HG02642 (cell line): ENCODE results near the gene TMEM253.

Experiments used
- ATAC-seq: cut with Tn5 transposase; IDR thresholded peaks from one replicate; pipeline ENCODE4 v1.9.1; 2021; ENCODE audit warnings: mild to moderate bottlenecking; ENCODE audit not compliant: unreplicated experiment, poor library complexity

TMEM253 gene

DNA sequence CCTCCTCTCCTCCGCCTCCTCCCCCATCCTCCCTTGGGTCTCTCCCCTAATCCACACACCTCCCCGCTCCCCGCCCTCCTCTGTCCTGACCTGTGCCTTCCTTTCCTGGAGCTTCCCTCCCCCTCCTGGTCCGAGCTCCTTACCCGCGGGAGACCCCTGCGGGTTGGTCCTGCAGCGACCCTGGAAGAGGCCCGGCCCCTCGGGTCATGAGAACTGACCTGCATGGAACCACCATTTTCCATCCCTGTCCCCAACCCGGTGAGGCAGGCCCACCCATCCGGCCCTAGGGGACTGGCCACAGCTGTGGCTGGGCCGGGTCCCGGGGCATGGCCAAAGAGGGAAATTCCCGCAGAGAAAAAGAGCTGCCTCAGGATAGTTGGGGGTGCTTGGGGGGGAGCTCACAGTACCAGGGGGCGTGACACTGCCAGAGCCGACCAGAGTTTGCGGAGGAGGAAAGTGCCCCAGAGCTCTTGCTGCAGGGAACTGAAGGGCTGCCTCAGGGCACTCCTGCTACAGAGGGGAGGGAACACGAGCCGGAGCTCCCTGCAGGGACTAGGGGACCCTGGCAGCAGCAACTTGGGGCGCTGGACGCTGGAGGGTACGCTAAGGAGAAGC, 30.1 kb upstream of the TMEM253 start:
- peak; percentile 20 for ATAC-seq

GRCh38 chr14:21071225-21072030, 29.4 kb upstream of the TMEM253 start:
- peak; percentile 70 for ATAC-seq

DNA sequence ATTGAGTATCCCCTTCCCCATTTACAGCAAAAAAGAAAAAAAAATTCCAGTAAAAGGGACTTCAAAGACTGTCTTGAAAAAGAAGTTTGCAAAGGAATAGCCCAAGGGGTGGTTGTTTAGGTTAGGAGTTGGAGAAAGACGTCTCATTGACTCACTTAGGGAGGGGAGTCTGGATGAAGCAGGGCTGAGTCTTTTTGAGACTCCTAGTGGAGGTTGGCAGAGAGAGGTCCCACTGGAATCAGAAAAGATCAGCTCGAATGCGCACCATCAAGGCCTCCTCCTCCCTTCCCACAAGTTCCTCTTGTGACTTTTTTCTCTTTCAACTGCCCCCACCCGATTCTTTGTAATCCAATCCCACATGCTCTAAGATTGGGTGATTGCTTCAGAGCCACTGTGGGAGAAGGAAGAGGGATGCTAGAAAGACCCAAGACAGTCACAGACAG, 28.8 kb upstream of the TMEM253 start:
- ATAC-seq = no peak

DNA sequence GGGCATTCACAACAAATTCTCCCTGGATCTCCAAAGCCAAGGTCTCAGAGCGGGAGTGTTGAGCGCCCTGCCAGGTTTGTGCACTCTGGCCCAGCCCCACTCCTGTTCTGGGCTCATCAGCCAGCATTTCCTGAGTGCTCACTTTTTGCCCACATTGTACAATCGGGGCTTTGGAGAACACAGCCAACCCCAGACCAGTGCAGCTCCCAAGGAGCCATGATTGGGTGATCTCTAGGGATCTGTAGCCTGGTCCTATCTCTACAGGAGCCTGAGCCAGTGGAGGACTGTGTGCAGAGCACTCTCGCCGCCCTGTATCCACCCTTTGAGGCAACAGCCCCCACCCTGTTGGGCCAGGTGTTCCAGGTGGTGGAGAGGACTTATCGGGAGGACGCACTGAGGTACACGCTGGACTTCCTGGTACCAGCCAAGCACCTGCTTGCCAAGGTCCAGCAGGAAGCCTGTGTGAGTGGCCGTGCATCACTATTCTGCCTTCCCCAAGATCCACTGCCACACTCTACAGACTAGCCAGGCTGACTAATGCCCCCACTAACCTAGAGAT, 28.0 kb upstream of the TMEM253 start:
- ATAC-seq = no peak

DNA sequence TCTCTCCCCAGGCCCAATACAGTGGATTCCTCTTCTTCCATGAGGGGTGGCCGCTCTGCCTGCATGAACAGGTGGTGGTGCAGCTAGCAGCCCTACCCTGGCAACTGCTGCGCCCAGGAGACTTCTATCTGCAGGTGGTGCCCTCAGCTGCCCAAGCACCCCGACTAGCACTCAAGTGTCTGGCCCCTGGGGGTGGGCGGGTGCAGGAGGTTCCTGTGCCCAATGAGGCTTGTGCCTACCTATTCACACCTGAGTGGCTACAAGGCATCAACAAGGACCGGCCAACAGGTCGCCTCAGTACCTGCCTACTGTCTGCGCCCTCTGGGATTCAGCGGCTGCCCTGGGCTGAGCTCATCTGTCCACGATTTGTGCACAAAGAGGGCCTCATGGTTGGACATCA, 26.9 kb upstream of the TMEM253 start:
- ATAC-seq = no peak

DNA sequence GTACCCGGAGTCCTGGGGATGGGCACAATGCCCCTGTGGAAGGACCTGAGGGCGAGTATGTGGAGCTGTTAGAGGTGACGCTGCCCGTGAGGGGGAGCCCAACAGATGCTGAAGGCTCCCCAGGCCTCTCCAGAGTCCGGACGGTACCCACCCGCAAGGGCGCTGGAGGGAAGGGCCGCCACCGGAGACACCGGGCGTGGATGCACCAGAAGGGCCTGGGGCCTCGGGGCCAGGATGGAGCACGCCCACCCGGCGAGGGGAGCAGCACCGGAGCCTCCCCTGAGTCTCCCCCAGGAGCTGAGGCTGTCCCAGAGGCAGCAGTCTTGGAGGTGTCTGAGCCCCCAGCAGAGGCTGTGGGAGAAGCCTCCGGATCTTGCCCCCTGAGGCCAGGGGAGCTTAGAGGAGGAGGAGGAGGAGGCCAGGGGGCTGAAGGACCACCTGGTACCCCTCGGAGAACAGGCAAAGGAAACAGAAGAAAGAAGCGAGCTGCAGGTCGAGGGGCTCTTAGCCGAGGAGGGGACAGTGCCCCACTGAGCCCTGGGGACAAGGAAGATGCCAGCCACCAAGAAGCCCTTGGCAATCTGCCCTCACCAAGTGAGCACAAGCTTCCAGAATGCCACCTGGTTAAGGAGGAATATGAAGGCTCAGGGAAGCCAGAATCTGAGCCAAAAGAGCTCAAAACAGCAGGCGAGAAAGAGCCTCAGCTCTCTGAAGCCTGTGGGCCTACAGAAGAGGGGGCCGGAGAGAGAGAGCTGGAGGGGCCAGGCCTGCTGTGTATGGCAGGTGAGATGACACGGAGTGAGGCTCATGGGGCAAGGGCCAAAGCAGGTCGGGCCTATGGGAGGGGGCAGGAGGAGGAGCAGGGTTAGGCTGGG, 26.2 kb upstream of the TMEM253 start:
- no peak for ATAC-seq

GRCh38 chr14:21075719-21076437, 25.0 kb upstream of the TMEM253 start:
- no peak for ATAC-seq

- ATAC-seq = no peak
Measured at GRCh38 chr14:21077672-21078071, 23.2 kb upstream of the TMEM253 start.

GRCh38 chr14:21078287-21078686, 22.6 kb upstream of the TMEM253 start:
- no peak for ATAC-seq

- no peak for ATAC-seq
Measured at GRCh38 chr14:21078726-21079125, 22.1 kb upstream of the TMEM253 start.

DNA sequence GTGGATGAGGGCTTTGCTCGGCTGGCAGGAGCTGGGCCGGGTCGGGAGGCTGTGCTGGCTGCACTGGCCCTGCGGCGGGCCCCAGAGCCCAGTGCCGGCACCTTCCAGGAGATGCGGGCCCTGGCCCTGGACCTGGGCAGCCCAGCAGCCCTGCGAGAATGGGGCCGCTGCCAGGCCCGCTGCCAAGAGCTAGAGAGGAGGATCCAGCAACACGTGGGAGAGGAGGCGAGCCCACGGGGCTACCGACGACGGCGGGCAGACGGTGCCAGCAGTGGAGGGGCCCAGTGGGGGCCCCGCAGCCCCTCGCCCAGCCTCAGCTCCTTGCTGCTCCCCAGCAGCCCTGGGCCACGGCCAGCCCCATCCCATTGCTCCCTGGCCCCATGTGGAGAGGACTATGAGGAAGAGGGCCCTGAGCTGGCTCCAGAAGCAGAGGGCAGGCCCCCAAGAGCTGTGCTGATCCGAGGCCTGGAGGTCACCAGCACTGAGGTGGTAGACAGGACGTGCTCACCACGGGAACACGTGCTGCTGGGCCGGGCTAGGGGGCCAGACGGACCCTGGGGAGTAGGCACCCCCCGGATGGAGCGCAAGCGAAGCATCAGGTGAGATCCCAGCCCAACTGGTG, 19.2 kb upstream of the TMEM253 start:
- ATAC-seq = no peak

- ATAC-seq = no peak
Measured at GRCh38 chr14:21083565-21084325, 17.1 kb upstream of the TMEM253 start.

DNA sequence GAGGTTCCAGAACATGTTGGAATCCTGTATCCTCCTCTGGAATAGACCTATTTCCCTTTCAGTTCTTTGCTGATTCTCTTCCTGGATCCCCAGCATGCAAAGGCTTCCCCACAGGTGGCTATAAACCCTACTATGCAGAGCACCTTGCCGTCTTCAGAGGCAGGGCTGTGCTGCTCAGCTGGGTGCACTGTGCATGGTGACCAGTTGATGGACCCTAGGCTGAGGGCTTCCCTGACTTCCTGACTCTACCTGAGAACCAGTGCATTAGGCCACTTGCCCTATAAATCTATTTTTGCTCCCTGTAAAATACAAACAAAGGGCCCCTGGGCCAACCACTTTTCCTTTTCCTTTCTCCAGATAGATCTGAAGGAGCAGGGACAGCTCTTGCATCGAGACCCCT, 16.5 kb upstream of the TMEM253 start:
- no peak for ATAC-seq

DNA sequence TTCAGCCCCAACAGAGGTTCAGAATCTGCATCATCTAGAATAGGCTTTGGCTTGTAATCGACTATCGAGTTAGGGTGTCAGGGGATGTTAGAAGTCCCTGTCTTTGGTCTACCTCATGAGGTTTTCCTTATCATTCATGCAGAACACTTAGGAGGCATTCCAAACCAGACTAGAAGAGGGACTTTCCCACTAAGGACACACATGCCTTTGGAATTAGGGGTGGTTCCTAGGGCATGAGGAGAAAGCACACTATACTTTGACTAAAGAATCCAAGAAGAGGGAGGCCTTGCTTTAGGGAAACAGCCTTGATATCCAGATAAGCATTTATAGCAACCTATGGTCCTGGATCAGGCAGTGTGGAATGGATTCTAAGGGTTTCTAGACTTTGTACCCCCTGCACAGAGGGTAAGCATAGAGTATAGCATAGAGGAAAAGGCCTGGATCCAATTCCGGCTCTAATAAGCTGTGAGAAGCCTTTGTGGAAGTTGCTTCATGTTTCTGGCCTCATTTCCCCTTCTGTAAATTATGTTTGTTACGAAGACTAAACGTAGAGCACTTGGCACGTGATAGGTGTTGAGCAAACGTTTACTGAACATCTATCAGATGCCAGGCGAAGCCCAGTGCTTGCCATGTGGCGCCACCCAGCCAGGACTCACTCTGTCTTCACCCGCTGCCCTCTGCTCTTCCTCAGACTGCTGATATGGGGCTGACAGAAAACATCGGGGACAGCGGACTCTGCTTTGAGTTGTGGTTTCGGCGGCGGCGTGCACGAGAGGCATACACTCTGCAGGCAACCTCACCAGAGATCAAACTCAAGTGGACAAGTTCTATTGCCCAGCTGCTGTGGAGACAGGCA, 15.6 kb upstream of the TMEM253 start:
- no peak for ATAC-seq

DNA sequence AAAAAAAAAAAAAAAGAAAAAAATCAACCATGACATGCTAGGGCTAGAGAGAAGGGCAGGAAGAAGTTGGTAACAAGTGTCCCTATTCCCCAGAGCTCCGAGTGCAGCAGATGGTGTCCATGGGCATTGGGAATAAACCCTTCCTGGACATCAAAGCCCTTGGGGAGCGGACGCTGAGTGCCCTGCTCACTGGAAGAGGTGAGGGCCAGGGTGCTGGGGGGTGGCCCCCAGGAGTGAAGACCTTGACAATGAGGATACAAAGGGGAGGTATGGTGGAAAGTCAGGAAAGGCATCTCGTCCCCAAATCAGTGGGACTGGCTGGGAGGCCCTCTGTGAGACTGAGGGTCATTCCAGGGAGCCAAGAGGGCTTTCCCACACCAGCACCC, 14.0 kb upstream of the TMEM253 start:
- ATAC-seq = no peak

DNA sequence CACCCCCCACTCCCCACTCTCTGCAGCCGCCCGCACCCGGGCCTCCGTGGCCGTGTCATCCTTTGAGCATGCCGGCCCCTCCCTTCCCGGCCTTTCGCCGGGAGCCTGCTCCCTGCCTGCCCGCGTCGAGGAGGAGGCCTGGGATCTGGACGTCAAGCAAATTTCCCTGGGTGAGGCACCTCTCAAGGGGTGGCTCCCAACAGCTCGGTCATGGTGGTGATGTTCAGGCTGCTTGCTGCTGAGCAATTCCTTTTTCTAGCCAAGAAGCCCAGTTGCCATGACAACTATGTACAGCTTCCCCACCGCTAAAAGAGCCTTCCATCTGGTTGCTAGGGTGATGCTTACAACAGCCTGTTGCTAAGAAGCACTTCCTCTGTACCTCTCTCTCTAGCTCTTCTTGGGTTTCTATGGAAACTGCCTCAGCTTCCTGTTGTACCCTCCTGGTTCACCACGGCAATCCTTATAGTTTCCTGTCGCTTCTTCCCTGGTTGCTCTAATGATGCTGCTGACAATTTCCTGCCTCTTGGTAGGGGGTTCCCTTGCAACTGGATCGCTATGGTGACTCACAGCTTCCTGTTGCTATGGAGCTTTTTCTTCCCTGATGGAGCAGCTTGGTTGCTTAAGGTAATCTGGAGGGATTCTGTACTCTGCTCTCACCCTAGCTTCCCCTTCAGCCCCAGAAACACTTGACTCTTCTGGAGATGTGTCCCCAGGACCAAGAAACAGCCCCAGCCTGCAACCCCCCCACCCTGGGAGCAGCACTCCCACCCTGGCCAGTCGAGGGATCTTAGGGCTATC, 13.4 kb upstream of the TMEM253 start:
- no peak for ATAC-seq

- ATAC-seq = no peak
Measured at GRCh38 chr14:21088687-21089086, 12.2 kb upstream of the TMEM253 start.
